HepG2 (cell line): Measurements from ENCODE around the gene PSAPL1. TPM values are rescaled to one million over a fixed set of nuclear protein-coding genes. Genes with fewer than 3 reads are reported as not detected.

Source experiments
- ATAC-seq: fragments of 200-7000 bp; cut with Tn5 transposase; 3 replicates; pipeline ENCODE4 v1.9.1; 2020; ENCODE audit warnings: mild to moderate bottlenecking, moderate library complexity
- BruUV-seq: library from RNA; stranded (reverse); fragments of 400-500 nt; replicated peaks from 2 replicates; lab custom pipeline; 2021; lab: Mats Ljungman, UMichigan
- CTCF ChIA-PET: fragments of 300-600 bp; formaldehyde crosslinking; extraction: SDS; loops from one replicate; lab custom pipeline; 2021; ENCODE audit warnings: low total read pairs, inconsistent platforms, low intra/inter-chr PET ratio; lab: Yijun Ruan, JAX
- POLR2A ChIA-PET: fragments of 350-600 bp; sonication (Branson Sonifier 250); formaldehyde crosslinking; loops from one replicate; lab custom pipeline; 2020; ENCODE audit warnings: antibody characterized with exemption, inconsistent platforms; lab: Yijun Ruan, JAX
- DNase-seq: peaks from one replicate; pipeline ENCODE4 v3.0.0-alpha.2; 2015; ENCODE audit warnings: low spot score
- FAIRE-seq: peaks from 3 replicates; lab custom pipeline; 2011; peaks lifted over from hg19 to GRCh38; lab: Jason Lieb, UNC
- H2AFZ ChIP-seq: one replicate; pipeline ENCODE4 v1.6.1; 2011; ENCODE audit warnings: low read length, inconsistent platforms
- H3K27ac ChIP-seq: fragments of 300-600 bp; 3 replicates; pipeline ENCODE4 v1.8.0; 2011; ENCODE audit warnings: mixed run types, mild to moderate bottlenecking, mixed read lengths, low read length, inconsistent platforms; ENCODE audit not compliant: insufficient read depth; ENCODE audit errors: extremely low read length
- H3K27me3 ChIP-seq, 2 experiments: fragments of 200-600 bp in 1 of 2; 2 replicates in 1 of 2; 3 replicates in 1 of 2; pipeline versions ENCODE4 v1.6.0 to v1.8.0; 2011; ENCODE audit warnings: low read length in 2 of 2, mild to moderate bottlenecking in 2 of 2, moderate library complexity in 2 of 2, inconsistent platforms in 1 of 2; ENCODE audit not compliant: insufficient read depth in 2 of 2, control insufficient read depth in 1 of 2
- H3K36me3 ChIP-seq, 2 experiments: fragments of 200-600 bp in 1 of 2; replicated peaks in 1 of 2; 2 replicates in 1 of 2; 3 replicates in 1 of 2; pipeline versions ENCODE4 v1.5.1 to v1.8.0; 2011; ENCODE audit warnings: low read length in 2 of 2, inconsistent platforms in 1 of 2; ENCODE audit not compliant: insufficient read depth in 2 of 2, control insufficient read depth in 1 of 2
- H3K4me1 ChIP-seq: 2 replicates; pipeline ENCODE4 v1.5.1; 2012; ENCODE audit warnings: low read length, inconsistent platforms; ENCODE audit not compliant: insufficient read depth
- H3K4me2 ChIP-seq: 2 replicates; pipeline ENCODE4 v1.6.0; 2011; ENCODE audit warnings: low read depth, low read length, inconsistent platforms
- H3K4me3 ChIP-seq, 3 experiments: fragments of 200-600 bp in 1 of 3; sonication (generic), shearing (Covaris generic) in 1 of 3; replicated peaks in 1 of 3; 2 replicates each; pipeline ENCODE4 v1.5.1; 2011 to 2016; ENCODE audit warnings: low read length in 3 of 3, inconsistent platforms in 2 of 3, low read depth in 2 of 3, mild to moderate bottlenecking in 2 of 3, control low read depth in 1 of 3, mixed read lengths in 1 of 3; ENCODE audit not compliant: insufficient read depth in 1 of 3
- H3K79me2 ChIP-seq: one replicate; pipeline ENCODE4 v1.6.1; 2011; ENCODE audit warnings: low read length, inconsistent platforms; ENCODE audit not compliant: insufficient read depth
- H3K9ac ChIP-seq: 2 replicates; pipeline ENCODE4 v1.6.0; 2011; ENCODE audit warnings: mild to moderate bottlenecking, low read depth, low read length, inconsistent platforms; ENCODE audit not compliant: insufficient read depth
- H3K9me3 ChIP-seq: 2 replicates; pipeline ENCODE4 v1.5.1; 2012; ENCODE audit warnings: mild to moderate bottlenecking, low read length
- H4K20me1 ChIP-seq: 2 replicates; pipeline ENCODE4 v1.6.0; 2011; ENCODE audit warnings: inconsistent platforms, mild to moderate bottlenecking, low read length, moderate library complexity; ENCODE audit not compliant: insufficient read depth
- BCL6 ChIP-seq: IDR thresholded peaks from 2 replicates; pipeline ENCODE4 v1.6.1; 2016; ENCODE audit warnings: missing genetic modification reagents, missing compliant biosample characterization
- CEBPZ ChIP-seq: IDR thresholded peaks from 2 replicates; pipeline ENCODE4 v1.6.1; 2012; ENCODE audit warnings: low read length, improper control_type of control experiment
- HMG20B ChIP-seq: conservative IDR thresholded peaks from 2 replicates; pipeline ENCODE4 v1.6.1; 2016; ENCODE audit warnings: missing genetic modification reagents, missing compliant biosample characterization
- KDM2A ChIP-seq: sonication (generic); formaldehyde crosslinking; IDR thresholded peaks from 2 replicates; pipeline ENCODE4 v1.4.0; 2020; ENCODE audit warnings: low read depth, missing genetic modification reagents, borderline replicate concordance
- NCOR1 ChIP-seq: fragments of 200-600 bp; sonication (generic); IDR thresholded peaks from 2 replicates; pipeline ENCODE4 v1.7.0; 2017; ENCODE audit warnings: antibody characterized with exemption, low read length, borderline replicate concordance
- PCBP1 ChIP-seq: fragments of 200-400 bp; formaldehyde crosslinking; IDR thresholded peaks from 2 replicates; pipeline ENCODE4 v1.6.1; 2017; ENCODE audit warnings: mild to moderate bottlenecking, low read depth, low read length, borderline replicate concordance
- RCOR2 ChIP-seq: IDR thresholded peaks from 2 replicates; pipeline ENCODE4 v1.6.1; 2016; ENCODE audit warnings: missing biosample characterization, missing genetic modification reagents
- SAP130 ChIP-seq: IDR thresholded peaks from 2 replicates; pipeline ENCODE4 v1.6.1; 2016; ENCODE audit warnings: low read depth
- SMARCC2 ChIP-seq: fragments of 450-650 bp; IDR thresholded peaks from 2 replicates; pipeline ENCODE4 v1.6.1; 2017; ENCODE audit warnings: antibody characterized with exemption, mild to moderate bottlenecking
- SOX13 ChIP-seq, 3 experiments: fragments of 450-650 bp in 1 of 3; sonication (generic) in 1 of 3; formaldehyde crosslinking in 1 of 3; IDR thresholded peaks in 2 of 3; conservative IDR thresholded peaks in 1 of 3; 2 replicates each; pipeline versions ENCODE4 v1.5.0 to v1.6.1; 2016 to 2020; ENCODE audit warnings: antibody characterized with exemption in 1 of 3, mild to moderate bottlenecking in 1 of 3, missing compliant biosample characterization in 1 of 3, missing genetic modification reagents in 1 of 3, moderate library complexity in 1 of 3
- TCF7 ChIP-seq: sonication (generic); IDR thresholded peaks from 2 replicates; pipeline ENCODE4 v1.6.1; 2016; ENCODE audit warnings: antibody characterized with exemption, low read depth
- ZBTB7A ChIP-seq: sonication (generic); formaldehyde crosslinking; IDR thresholded peaks from 2 replicates; pipeline ENCODE4 v1.8.0; 2022; ENCODE audit warnings: mild to moderate bottlenecking, missing genetic modification reagents
- ZNF337 ChIP-seq: sonication (generic); formaldehyde crosslinking; IDR thresholded peaks from 2 replicates; pipeline ENCODE4 v1.5.1; 2020; ENCODE audit warnings: missing genetic modification reagents, low read depth, mild to moderate bottlenecking, borderline replicate concordance
- ZNF382 ChIP-seq: sonication (generic); formaldehyde crosslinking; IDR thresholded peaks from 2 replicates; pipeline ENCODE4 v1.5.0; 2020; ENCODE audit warnings: missing genetic modification reagents, mild to moderate bottlenecking, borderline replicate concordance
- ZNF576 ChIP-seq: sonication (generic); formaldehyde crosslinking; IDR thresholded peaks from 2 replicates; pipeline ENCODE4 v1.4.0; 2020; ENCODE audit warnings: mild to moderate bottlenecking, missing genetic modification reagents
- ZNF891 ChIP-seq: sonication (generic); formaldehyde crosslinking; IDR thresholded peaks from 2 replicates; pipeline ENCODE4 v1.5.0; 2020; ENCODE audit warnings: mild to moderate bottlenecking, missing genetic modification reagents
- WGBS: methylation state at CpG from one replicate; pipeline ENCODE4 v1.1.6; 2017; ENCODE audit warnings: low lambda C conversion rate; 5-methylcytosine and 5-hydroxymethylcytosine counted together
- in situ Hi-C: cut with HindIII; loops from 2 replicates; pipeline ENCODE4 v1.10.0; 2017; ENCODE audit warnings: low pct_unique_long_range_greater_than_20kb; ENCODE audit not compliant: extremely low pct_ligation_motif_present
- intact Hi-C: fragments of 100-400 bp; cut with micrococcal nuclease; formaldehyde crosslinking; loops from one replicate; pipeline ENCODE4 v1.10.0; 2022; ENCODE audit not compliant: unreplicated experiment
- polyA plus RNA-seq, 8 experiments: library from polyadenylated mRNA; depleted of rRNA in 3 of 8; stranded (reverse) in 7 of 8; unstranded in 1 of 8; fragments of >200 nt; fragmentation: Illumina TruSeq in 4 of 8; extraction: Trizol in 4 of 8; gene quantifications; 2 replicates each; pipeline versions ENCODE4 v1.2.1 to v1.2.3, GENCODE V29; 2011 to 2016; ENCODE audit warnings: low read depth in 4 of 8, missing spikeins in 1 of 8, mixed read lengths in 1 of 8; ENCODE audit not compliant: insufficient read depth in 1 of 8
- total RNA-seq, 5 experiments: library from RNA; depleted of rRNA; stranded (reverse); fragments of >200 nt; fragmentation: Illumina TruSeq; extraction: Trizol; gene quantifications; 2 replicates each; pipeline ENCODE4 v1.2.3, GENCODE V29; 2016; ENCODE audit warnings: low read depth in 1 of 5

Gene PSAPL1
- total and polyA plus RNA-seq, 2 of the 13 experiments (the other 11 are each of a cell fraction or from before 2014, with no cell fraction given), result 0.02 to 0.16 TPM

- H2AFZ ChIP-seq, result no peak overlapping the region
- POLR2A ChIA-PET, result no interaction called here
- H3K4me1 ChIP-seq, result no peaks in the 10 kb centered on the region
- H3K27ac ChIP-seq, result no peak overlapping the region
- peaks cover 1 to 31% of the 10 kb centered on the region in 2 experiments; a peak in 4 of 5 replicates for H3K27me3 ChIP-seq
- CTCF ChIA-PET, result no interaction called here
- in situ Hi-C loops, result no loop called here
- TF ChIP-seq ZNF337 (CRISPR knock-in tag), result no peak
- no peak for TF ChIP-seq RCOR2 (CRISPR knock-in tag)
- no peak for TF ChIP-seq TCF7
- no peak for TF ChIP-seq BCL6 (CRISPR knock-in tag)
- no peak for TF ChIP-seq ZNF576 (CRISPR knock-in tag)
- no peak for TF ChIP-seq ZBTB7A (CRISPR knock-in tag)
- no peak for TF ChIP-seq SOX13 (IDR thresholded peaks at IDR 0.05)
- no peak for TF ChIP-seq SOX13 (CRISPR knock-in tag; conservative IDR thresholded peaks at IDR 0.05 in 1 of 2, IDR thresholded peaks at IDR 0.05 in 1 of 2)
- TF ChIP-seq SMARCC2, result no peak
- no peak for TF ChIP-seq CEBPZ
- no peak for TF ChIP-seq HMG20B (CRISPR knock-in tag)
- no peak for TF ChIP-seq ZNF382 (CRISPR knock-in tag)
- no peak for TF ChIP-seq SAP130
- no peak for TF ChIP-seq PCBP1
- no peak for TF ChIP-seq ZNF891 (CRISPR knock-in tag)
- no peak for TF ChIP-seq KDM2A (CRISPR knock-in tag)
- no peak for TF ChIP-seq NCOR1
- TF ChIP-seq, all 625 proteins: peak for 0
- ATAC-seq (no peak), DNase-seq (no peak), FAIRE-seq (no peak)
- Histone ChIP-seq H3K36me3 (no peaks in the 10 kb centered on the region), H3K4me2 (no peak overlapping the region), H4K20me1 (no peaks in the 10 kb centered on the region), H3K79me2 (no peaks in the 10 kb centered on the region), H3K4me3 (no peak overlapping the region), H3K9ac (no peak overlapping the region), H3K9me3 (no peaks in the 10 kb centered on the region)
- WGBS, result 11% methylated on average over 8 of the region's 8 CpGs
- no TSS peak for BruUV-seq
- intact Hi-C loops, result no loop called here
Measured at GRCh38 chr4:7470522-7471128, 35.9 kb upstream of the PSAPL1 start.
